GM12878 (cell line): ENCODE data around the gene DNAAF5.

Experiments used
- CTCF ChIP-seq, 3 experiments: IDR thresholded peaks in 2 of 3; conservative IDR thresholded peaks in 1 of 3; 2 replicates each; pipeline ENCODE4 v1.5.1; 2011; ENCODE audit warnings: low read depth in 3 of 3, low read length in 3 of 3, mild to moderate bottlenecking in 3 of 3, control low read depth in 2 of 3, moderate library complexity in 2 of 3, inconsistent platforms in 1 of 3, mixed read lengths in 1 of 3; ENCODE audit not compliant: control insufficient read depth in 2 of 3, insufficient read depth in 1 of 3; ENCODE audit errors: extremely low read depth in 1 of 3
- EZH2 ChIP-seq: IDR thresholded peaks from 2 replicates; pipeline ENCODE4 v1.6.1; 2012; ENCODE audit warnings: low read depth, mild to moderate bottlenecking, control low read depth, inconsistent platforms, low read length, borderline replicate concordance; ENCODE audit not compliant: control insufficient read depth
- HDAC6 ChIP-seq: fragments of 200-600 bp; sonication (generic); IDR thresholded peaks from one replicate; pipeline ENCODE4 v1.8.0; 2017; ENCODE audit warnings: antibody characterized with exemption; ENCODE audit not compliant: unreplicated experiment
- NFXL1 ChIP-seq: fragments of 450-650 bp; IDR thresholded peaks from 2 replicates; pipeline ENCODE4 v1.6.1; 2017; ENCODE audit warnings: antibody characterized with exemption, mild to moderate bottlenecking, borderline replicate concordance
- POLR2A ChIP-seq: IDR thresholded peaks from 2 replicates; pipeline ENCODE4 v1.6.1; 2011; ENCODE audit warnings: low read depth, mild to moderate bottlenecking, low read length
- POLR2AphosphoS5 ChIP-seq: IDR thresholded peaks from 2 replicates; pipeline ENCODE4 v1.6.1; 2011; ENCODE audit warnings: mild to moderate bottlenecking, low read length, inconsistent platforms
- RFX5 ChIP-seq: IDR thresholded peaks from 2 replicates; pipeline ENCODE4 v1.6.1; 2011; ENCODE audit warnings: low read depth, low read length, improper control_type of control experiment
- SRF ChIP-seq, 2 experiments: IDR thresholded peaks; 2 replicates each; pipeline ENCODE4 v1.6.1; 2011; ENCODE audit warnings: low read depth in 2 of 2, low read length in 2 of 2, mild to moderate bottlenecking in 1 of 2, moderate library complexity in 1 of 2
- USF2 ChIP-seq: IDR thresholded peaks from 2 replicates; pipeline ENCODE4 v1.6.1; 2011; ENCODE audit warnings: low read depth, low read length, improper control_type of control experiment, borderline replicate concordance
- ZNF274 ChIP-seq: IDR thresholded peaks from one replicate; pipeline ENCODE4 v1.8.0; 2011; ENCODE audit not compliant: insufficient read length, insufficient read depth
- TF ChIP-seq, protein P1 (sequence below): fragments of 450-650 bp; IDR thresholded peaks from 2 replicates; pipeline ENCODE4 v1.6.1; 2017; ENCODE audit warnings: mild to moderate bottlenecking, moderate library complexity

GRCh38 chr7:732556-732955, 6.1 kb downstream of the DNAAF5 start:
- TF ChIP-seq POLR2AphosphoS5, result no peak
- TF ChIP-seq ZNF274, result no peak
- no peak for TF ChIP-seq NFXL1
- no peak for TF ChIP-seq HDAC6
- TF ChIP-seq EZH2, result no peak
- TF ChIP-seq, protein P1, sequence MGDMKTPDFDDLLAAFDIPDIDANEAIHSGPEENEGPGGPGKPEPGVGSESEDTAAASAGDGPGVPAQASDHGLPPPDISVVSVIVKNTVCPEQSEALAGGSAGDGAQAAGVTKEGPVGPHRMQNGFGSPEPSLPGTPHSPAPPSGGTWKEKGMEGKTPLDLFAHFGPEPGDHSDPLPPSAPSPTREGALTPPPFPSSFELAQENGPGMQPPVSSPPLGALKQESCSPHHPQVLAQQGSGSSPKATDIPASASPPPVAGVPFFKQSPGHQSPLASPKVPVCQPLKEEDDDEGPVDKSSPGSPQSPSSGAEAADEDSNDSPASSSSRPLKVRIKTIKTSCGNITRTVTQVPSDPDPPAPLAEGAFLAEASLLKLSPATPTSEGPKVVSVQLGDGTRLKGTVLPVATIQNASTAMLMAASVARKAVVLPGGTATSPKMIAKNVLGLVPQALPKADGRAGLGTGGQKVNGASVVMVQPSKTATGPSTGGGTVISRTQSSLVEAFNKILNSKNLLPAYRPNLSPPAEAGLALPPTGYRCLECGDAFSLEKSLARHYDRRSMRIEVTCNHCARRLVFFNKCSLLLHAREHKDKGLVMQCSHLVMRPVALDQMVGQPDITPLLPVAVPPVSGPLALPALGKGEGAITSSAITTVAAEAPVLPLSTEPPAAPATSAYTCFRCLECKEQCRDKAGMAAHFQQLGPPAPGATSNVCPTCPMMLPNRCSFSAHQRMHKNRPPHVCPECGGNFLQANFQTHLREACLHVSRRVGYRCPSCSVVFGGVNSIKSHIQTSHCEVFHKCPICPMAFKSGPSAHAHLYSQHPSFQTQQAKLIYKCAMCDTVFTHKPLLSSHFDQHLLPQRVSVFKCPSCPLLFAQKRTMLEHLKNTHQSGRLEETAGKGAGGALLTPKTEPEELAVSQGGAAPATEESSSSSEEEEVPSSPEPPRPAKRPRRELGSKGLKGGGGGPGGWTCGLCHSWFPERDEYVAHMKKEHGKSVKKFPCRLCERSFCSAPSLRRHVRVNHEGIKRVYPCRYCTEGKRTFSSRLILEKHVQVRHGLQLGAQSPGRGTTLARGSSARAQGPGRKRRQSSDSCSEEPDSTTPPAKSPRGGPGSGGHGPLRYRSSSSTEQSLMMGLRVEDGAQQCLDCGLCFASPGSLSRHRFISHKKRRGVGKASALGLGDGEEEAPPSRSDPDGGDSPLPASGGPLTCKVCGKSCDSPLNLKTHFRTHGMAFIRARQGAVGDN, result no peak
- TF ChIP-seq CTCF (IDR thresholded peaks at IDR 0.05 in 2 of 3, conservative IDR thresholded peaks at IDR 0.05 in 1 of 3; ENCODE audit: control insufficient read depth in 2 of 3, extremely low read depth in 1 of 3, insufficient read depth in 1 of 3, low read depth in 3 of 3, low read length in 3 of 3), result no peak
- no peak for TF ChIP-seq SRF (IDR thresholded peaks at IDR 0.05; ENCODE audit: low read depth in 2 of 2, low read length in 2 of 2)
- no peak for TF ChIP-seq POLR2A
- TF ChIP-seq USF2, result no peak
- no peak for TF ChIP-seq RFX5
